HG03575 (cell line): ENCODE measurements around the gene IFNB1.

Experiments
- ATAC-seq: cut with Tn5 transposase; IDR thresholded peaks from one replicate; pipeline ENCODE4 v1.9.1; 2021; ENCODE audit not compliant: unreplicated experiment, insufficient number of reproducible peaks, low FRiP score; ENCODE audit errors: extremely low read depth

The IFNB1 gene

GRCh38 chr9:21077781-21078180 lies at the start of gene IFNB1:
Gene IFNB1 (minus strand): TSS chr9:21077942. CDS start chr9:21077869, 73 bp downstream.
- ATAC-seq = no peak

GRCh38 chr9:21121595-21122251 lies 44.0 kb upstream of the IFNB1 start:
- ATAC-seq = peak; percentile 91

- ATAC-seq = no peak
These were observed 43.3 kb upstream of the IFNB1 start for GRCh38 chr9:21121079-21121478.

- no peak for ATAC-seq
These were observed 41.5 kb upstream of the IFNB1 start for GRCh38 chr9:21119093-21119770.

- no peak for ATAC-seq
These were observed 36.6 kb upstream of the IFNB1 start for GRCh38 chr9:21114311-21114710.

GRCh38 chr9:21110708-21111576 lies 33.2 kb upstream of the IFNB1 start:
- ATAC-seq = peak; percentile 65

- ATAC-seq = no peak
These were observed 27.0 kb upstream of the IFNB1 start for GRCh38 chr9:21104787-21105186.

GRCh38 chr9:21102305-21102704 lies 24.6 kb upstream of the IFNB1 start:
- no peak for ATAC-seq

- no peak for ATAC-seq
These were observed 20.1 kb upstream of the IFNB1 start for GRCh38 chr9:21097817-21098216.

GRCh38 chr9:21096901-21097255 lies 19.1 kb upstream of the IFNB1 start:
- no peak for ATAC-seq

GRCh38 chr9:21096172-21096900 lies 18.6 kb upstream of the IFNB1 start:
- peak; percentile 41 for ATAC-seq

GRCh38 chr9:21095561-21095960 lies 17.8 kb upstream of the IFNB1 start:
- ATAC-seq = no peak

GRCh38 chr9:21086538-21086937 lies 8.8 kb upstream of the IFNB1 start:
- ATAC-seq = no peak

GRCh38 chr9:21085005-21085404 lies 7.3 kb upstream of the IFNB1 start:
- ATAC-seq = no peak

- no peak for ATAC-seq
These were observed 6.6 kb upstream of the IFNB1 start for GRCh38 chr9:21084242-21084850.

- ATAC-seq = no peak
These were observed 4.9 kb upstream of the IFNB1 start for GRCh38 chr9:21082671-21083070.

GRCh38 chr9:21081999-21082398 lies 4.3 kb upstream of the IFNB1 start:
- no peak for ATAC-seq

- ATAC-seq = no peak
These were observed 3.7 kb upstream of the IFNB1 start for GRCh38 chr9:21081451-21081850.

- no peak for ATAC-seq
These were observed 3.1 kb upstream of the IFNB1 start for GRCh38 chr9:21080793-21081192.
